K562 (cell line): Measurements from ENCODE around the gene RAP1GDS1. TPM values are rescaled to one million over a fixed set of nuclear protein-coding genes. Genes with fewer than 3 reads are reported as not detected.
A peak's percentile ranks its signal among the peaks of the same experiment; 100 is the strongest.

Experiments used
- ATAC-seq: fragments of 200-7000 bp; cut with Tn5 transposase; 3 replicates; pipeline ENCODE4 v1.9.1; 2020; ENCODE audit warnings: moderate library complexity
- BruUV-seq: library from RNA; stranded (reverse); fragments of 400-500 nt; replicated peaks from 2 replicates; lab custom pipeline; 2021; lab: Mats Ljungman, UMichigan
- CTCF ChIA-PET: fragments of 300-600 bp; formaldehyde crosslinking; extraction: SDS; loops from one replicate; lab custom pipeline; 2021; ENCODE audit warnings: low intra/inter-chr PET ratio; lab: Yijun Ruan, JAX
- POLR2A ChIA-PET: fragments of 300-600, 350-650 bp; sonication (Branson Sonifier 250); formaldehyde crosslinking; extraction: SDS; loops from one replicate; lab custom pipeline; 2021; ENCODE audit warnings: antibody characterized with exemption, inconsistent platforms; lab: Yijun Ruan, JAX
- DNase-seq, 4 experiments: peaks; one replicate each; pipeline versions ENCODE4 v3.0.0 to v3.0.0-alpha.2; 2011 to 2018; ENCODE audit warnings: low spot score in 3 of 4, mixed read lengths in 3 of 4; ENCODE audit errors: extremely low read depth in 1 of 4
- FAIRE-seq: peaks from 2 replicates; lab custom pipeline; 2011; peaks lifted over from hg19 to GRCh38; lab: Jason Lieb, UNC
- H2AFZ ChIP-seq: 2 replicates; pipeline ENCODE4 v1.6.0; 2011; ENCODE audit warnings: low read depth, low read length, control low read depth, inconsistent platforms
- H3K27ac ChIP-seq: fragments of 200-600 bp; 3 replicates; pipeline ENCODE4 v1.8.0; 2011; ENCODE audit warnings: low read depth, mild to moderate bottlenecking, control low read depth, inconsistent platforms, low read length, moderate library complexity, mixed read lengths; ENCODE audit errors: extremely low read depth
- H3K27me3 ChIP-seq, 2 experiments: fragments of 300-600 bp in 1 of 2; 2 replicates in 1 of 2; 3 replicates in 1 of 2; pipeline versions ENCODE4 v1.6.0 to v1.8.0; 2011; ENCODE audit warnings: inconsistent platforms in 2 of 2, low read length in 2 of 2, mild to moderate bottlenecking in 1 of 2, mixed read lengths in 1 of 2, moderate library complexity in 1 of 2; ENCODE audit not compliant: control insufficient read depth in 2 of 2, insufficient read depth in 2 of 2
- H3K36me3 ChIP-seq: fragments of 300-600 bp; 3 replicates; pipeline ENCODE4 v1.8.0; 2011; ENCODE audit warnings: mild to moderate bottlenecking, low read length, inconsistent platforms; ENCODE audit not compliant: control insufficient read depth, insufficient read depth
- H3K4me1 ChIP-seq, 2 experiments: fragments of 200-600 bp in 1 of 2; replicated peaks in 1 of 2; 2 replicates in 1 of 2; 3 replicates in 1 of 2; pipeline versions ENCODE4 v1.5.1 to v1.8.0; 2011; ENCODE audit warnings: inconsistent platforms in 2 of 2, low read length in 2 of 2, mild to moderate bottlenecking in 1 of 2, mixed read lengths in 1 of 2, moderate library complexity in 1 of 2; ENCODE audit not compliant: control insufficient read depth in 2 of 2, insufficient read depth in 2 of 2
- H3K4me2 ChIP-seq: 2 replicates; pipeline ENCODE4 v1.6.1; 2011; ENCODE audit warnings: low read length, control low read depth, inconsistent platforms, mixed read lengths; ENCODE audit not compliant: insufficient read depth
- H3K4me3 ChIP-seq: fragments of 200-600 bp; sonication (generic), shearing (Covaris generic); 2 replicates; pipeline ENCODE4 v1.5.1; 2016; ENCODE audit warnings: control low read depth, inconsistent platforms
- H3K79me2 ChIP-seq: fragments of 200-600 bp; 3 replicates; pipeline ENCODE4 v1.8.0; 2011; ENCODE audit warnings: low read length, inconsistent platforms; ENCODE audit not compliant: control insufficient read depth, insufficient read depth
- H3K9ac ChIP-seq, 2 experiments: 2 replicates each; pipeline versions ENCODE4 v1.6.0 to v1.6.1; 2011; ENCODE audit warnings: low read depth in 2 of 2, low read length in 2 of 2, control low read depth in 1 of 2, inconsistent platforms in 1 of 2, mild to moderate bottlenecking in 1 of 2, mixed read lengths in 1 of 2; ENCODE audit not compliant: insufficient read depth in 1 of 2
- H3K9me1 ChIP-seq: one replicate; pipeline ENCODE4 v1.6.0; 2011; ENCODE audit warnings: inconsistent platforms, mild to moderate bottlenecking, low read length, moderate library complexity; ENCODE audit not compliant: control insufficient read depth, insufficient read depth
- H3K9me3 ChIP-seq: replicated peaks from 2 replicates; pipeline ENCODE4 v1.5.1; 2011; ENCODE audit warnings: low read depth, low read length, inconsistent platforms; ENCODE audit not compliant: control insufficient read depth, insufficient read depth
- H4K20me1 ChIP-seq: replicated peaks from 2 replicates; pipeline ENCODE4 v1.6.1; 2011; ENCODE audit warnings: low read length, inconsistent platforms, mixed read lengths; ENCODE audit not compliant: control insufficient read depth, insufficient read depth
- EGR1 ChIP-seq: fragments of 450-650 bp; conservative IDR thresholded peaks from 2 replicates; pipeline ENCODE4 v1.6.1; 2017; ENCODE audit warnings: mild to moderate bottlenecking
- IRF2 ChIP-seq: sonication (generic); formaldehyde crosslinking; IDR thresholded peaks from 2 replicates; pipeline ENCODE4 v1.8.1; 2022; ENCODE audit warnings: mild to moderate bottlenecking, missing genetic modification reagents
- PKNOX1 ChIP-seq: fragments of 450-650 bp; IDR thresholded peaks from 2 replicates; pipeline ENCODE4 v1.6.1; 2016
- RAD21 ChIP-seq, 2 experiments: fragments of 250-450 bp in 1 of 2; fragments of 450-650 bp in 1 of 2; sonication (Bioruptor Pico) in 1 of 2; formaldehyde crosslinking in 1 of 2; IDR thresholded peaks in 1 of 2; conservative IDR thresholded peaks in 1 of 2; 2 replicates each; pipeline versions ENCODE4 v1.4.0 to v1.8.0; 2020 to 2022; ENCODE audit warnings: mild to moderate bottlenecking in 2 of 2, moderate library complexity in 1 of 2
- ZNF143 ChIP-seq: sonication (generic); formaldehyde crosslinking; IDR thresholded peaks from 2 replicates; pipeline ENCODE4 v1.9.0; 2022; ENCODE audit warnings: mild to moderate bottlenecking, missing genetic modification reagents
- WGBS: fragments of 100-300 bp; shearing (Covaris generic); methylation state at CpG from one replicate; pipeline ENCODE4 v1.1.6; 2016; ENCODE audit warnings: low coverage, mixed read lengths; ENCODE audit not compliant: insufficient coverage; ENCODE audit errors: missing lambda C conversion rate; 5-methylcytosine and 5-hydroxymethylcytosine counted together
- in situ Hi-C: fragments of 300-500 bp; cut with MboI; formaldehyde crosslinking; loops from 4 replicates; pipeline ENCODE4 v1.15.0; 2018; ENCODE audit warnings: inconsistent platforms, mixed read lengths
- intact Hi-C: fragments of 100-400 bp; cut with micrococcal nuclease; formaldehyde crosslinking; loops from 2 replicates; pipeline ENCODE4 v1.14.2; 2022
- polyA plus RNA-seq, 8 experiments: library from polyadenylated mRNA; depleted of rRNA in 4 of 8; stranded (reverse) in 5 of 8; unstranded in 3 of 8; fragments of >200 nt; fragmentation: Nextera tagmentation in 2 of 8; fragmentation: Illumina TruSeq in 1 of 8; extraction: Ambion mirVana in 2 of 8; extraction: Trizol in 1 of 8; gene quantifications; 2 replicates each; pipeline versions ENCODE4 v1.2.1 to v1.2.3, GENCODE V29; 2011 to 2014; ENCODE audit warnings: inconsistent platforms in 1 of 8, missing spikeins in 1 of 8
- total RNA-seq, 7 experiments: library from RNA; depleted of rRNA in 6 of 7; stranded (reverse); fragments of >200 nt in 6 of 7; fragmentation: Illumina TruSeq in 2 of 7; extraction: Trizol in 2 of 7; gene quantifications; 2 replicates each; pipeline versions ENCODE4 v1.2.1 to v1.2.3, GENCODE V29; 2011 to 2021; ENCODE audit warnings: low replicate concordance in 1 of 7
- TF ChIP-seq, protein P1 (sequence below), 3 experiments: IDR thresholded peaks in 2 of 3; conservative IDR thresholded peaks in 1 of 3; 2 replicates each; pipeline ENCODE4 v1.5.1; 2011 to 2012; ENCODE audit warnings: low read length in 3 of 3, mild to moderate bottlenecking in 3 of 3, control low read depth in 2 of 3, improper control_type of control experiment in 1 of 3, inconsistent platforms in 1 of 3, low read depth in 1 of 3, mixed read lengths in 1 of 3, moderate library complexity in 1 of 3; ENCODE audit not compliant: insufficient read depth in 2 of 3

RAP1GDS1 gene
- total and polyA plus RNA-seq, 9 of the 15 experiments (the other 6 are each of a cell fraction or from before 2014, with no cell fraction given): 27.2 to 55.6 (median 31.5) TPM

DNA sequence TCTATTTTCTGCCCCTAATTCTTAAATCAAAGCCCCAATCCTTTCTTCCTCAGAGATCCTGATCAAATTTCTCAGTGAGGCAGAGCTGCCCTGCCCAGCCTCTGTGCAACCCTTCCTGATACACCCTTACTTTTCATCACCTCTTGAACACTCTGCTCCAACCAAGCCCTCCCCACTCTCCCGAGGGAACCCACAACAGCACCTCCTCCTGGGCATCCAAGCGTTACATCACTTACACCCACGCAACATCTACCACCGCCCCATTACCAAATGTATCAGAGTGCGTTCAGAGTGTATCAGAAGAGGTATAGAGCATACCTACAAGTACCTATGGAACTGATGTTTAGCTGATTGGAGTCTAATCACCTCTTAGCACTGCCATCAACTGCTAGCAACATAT, 186.5 kb downstream of the RAP1GDS1 start:
- Histone ChIP-seq H3K9me1 (no peaks in the 10 kb centered on the region), H3K9me3 (no peaks in the 10 kb centered on the region), H3K27ac (no peak overlapping the region), H3K4me2 (no peak overlapping the region), H3K36me3 (peaks cover 3% of the 10 kb centered on the region; the same call in 2 of the 3 replicates), H2AFZ (no peak overlapping the region), H3K79me2 (no peaks in the 10 kb centered on the region), H3K4me1 (no peaks in the 10 kb centered on the region; a peak in 1 of 5 replicates)
- BruUV-seq: no TSS peak
- WGBS: 30% methylated on average over 5 of the region's 5 CpGs
- in situ Hi-C loops: no loop called here
- intact Hi-C loops: no loop called here
- peak; percentile 77 for ATAC-seq
- CTCF ChIA-PET: no interaction called here
- 0 out of 4 replicates have a peak, but pooled peaks of 1 of the 2 experiments have one; percentile 4 for TF ChIP-seq RAD21 (CRISPR knock-in tag; conservative IDR thresholded peaks at IDR 0.05 in 1 of 2, IDR thresholded peaks at IDR 0.05 in 1 of 2)
- peak; percentile 79 for TF ChIP-seq EGR1
- no peak for TF ChIP-seq ZNF143 (CRISPR knock-in tag)
- TF ChIP-seq, protein P1, sequence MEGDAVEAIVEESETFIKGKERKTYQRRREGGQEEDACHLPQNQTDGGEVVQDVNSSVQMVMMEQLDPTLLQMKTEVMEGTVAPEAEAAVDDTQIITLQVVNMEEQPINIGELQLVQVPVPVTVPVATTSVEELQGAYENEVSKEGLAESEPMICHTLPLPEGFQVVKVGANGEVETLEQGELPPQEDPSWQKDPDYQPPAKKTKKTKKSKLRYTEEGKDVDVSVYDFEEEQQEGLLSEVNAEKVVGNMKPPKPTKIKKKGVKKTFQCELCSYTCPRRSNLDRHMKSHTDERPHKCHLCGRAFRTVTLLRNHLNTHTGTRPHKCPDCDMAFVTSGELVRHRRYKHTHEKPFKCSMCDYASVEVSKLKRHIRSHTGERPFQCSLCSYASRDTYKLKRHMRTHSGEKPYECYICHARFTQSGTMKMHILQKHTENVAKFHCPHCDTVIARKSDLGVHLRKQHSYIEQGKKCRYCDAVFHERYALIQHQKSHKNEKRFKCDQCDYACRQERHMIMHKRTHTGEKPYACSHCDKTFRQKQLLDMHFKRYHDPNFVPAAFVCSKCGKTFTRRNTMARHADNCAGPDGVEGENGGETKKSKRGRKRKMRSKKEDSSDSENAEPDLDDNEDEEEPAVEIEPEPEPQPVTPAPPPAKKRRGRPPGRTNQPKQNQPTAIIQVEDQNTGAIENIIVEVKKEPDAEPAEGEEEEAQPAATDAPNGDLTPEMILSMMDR (IDR thresholded peaks at IDR 0.05 in 2 of 3, conservative IDR thresholded peaks at IDR 0.05 in 1 of 3; ENCODE audit: insufficient read depth in 2 of 3, low read depth in 1 of 3, low read length in 3 of 3): peak; percentile 18 to 36 (median 22); a peak in 3 of 6 replicates
- TF ChIP-seq PKNOX1: no peak
- TF ChIP-seq IRF2 (CRISPR knock-in tag): no peak
- TF ChIP-seq, all 486 proteins: peak for 3
- H3K27me3 ChIP-seq: no peaks in the 10 kb centered on the region
- FAIRE-seq: no peak
- POLR2A ChIA-PET: interaction anchor here (0.6 kb wide), 1 partner anchor 382 kb away, joined by 3 read pairs; no protein-coding TSS in a partner anchor
- no peak overlapping the region for H3K4me3 ChIP-seq
- no peak overlapping the region for H3K9ac ChIP-seq
- no peaks in the 10 kb centered on the region for H4K20me1 ChIP-seq
- DNase-seq: no peak
